ENCODE data around the gene KATNIP.

DNA sequence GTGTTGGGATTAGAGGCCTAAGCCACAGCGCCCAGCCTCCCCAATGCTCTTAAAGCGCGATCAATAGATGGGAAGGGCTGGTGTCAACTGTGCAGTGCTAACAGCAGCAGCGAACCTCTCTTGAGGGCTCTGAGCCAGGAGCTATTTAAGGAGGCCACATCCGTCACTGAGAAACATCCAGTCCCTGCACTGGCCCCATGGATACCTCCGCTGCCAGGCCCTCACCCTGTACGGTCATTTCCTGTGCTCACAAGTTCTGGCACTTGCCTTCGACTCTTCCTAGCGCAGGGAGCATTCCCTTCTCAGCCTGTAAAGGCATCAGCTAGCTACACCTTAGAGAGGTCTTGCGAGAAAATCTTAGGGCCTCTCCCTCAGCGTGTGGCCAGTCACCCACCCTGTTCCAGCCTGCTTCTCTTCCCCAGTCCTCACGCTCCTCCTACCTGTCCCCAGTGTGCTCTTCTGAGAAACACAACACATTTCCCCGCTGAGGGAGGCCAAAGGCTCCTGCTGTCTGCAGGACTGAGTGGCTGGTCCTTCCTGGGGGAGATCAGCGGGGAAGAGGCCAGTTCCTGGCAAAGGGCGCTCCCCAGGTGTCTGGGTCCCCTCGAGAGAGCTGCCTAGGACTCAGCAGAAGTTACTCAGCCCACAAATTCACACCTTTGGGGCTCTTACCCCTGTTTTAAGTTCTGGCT, 28.8 kb upstream of the KATNIP start:
- TF ChIP-seq, protein P1, sequence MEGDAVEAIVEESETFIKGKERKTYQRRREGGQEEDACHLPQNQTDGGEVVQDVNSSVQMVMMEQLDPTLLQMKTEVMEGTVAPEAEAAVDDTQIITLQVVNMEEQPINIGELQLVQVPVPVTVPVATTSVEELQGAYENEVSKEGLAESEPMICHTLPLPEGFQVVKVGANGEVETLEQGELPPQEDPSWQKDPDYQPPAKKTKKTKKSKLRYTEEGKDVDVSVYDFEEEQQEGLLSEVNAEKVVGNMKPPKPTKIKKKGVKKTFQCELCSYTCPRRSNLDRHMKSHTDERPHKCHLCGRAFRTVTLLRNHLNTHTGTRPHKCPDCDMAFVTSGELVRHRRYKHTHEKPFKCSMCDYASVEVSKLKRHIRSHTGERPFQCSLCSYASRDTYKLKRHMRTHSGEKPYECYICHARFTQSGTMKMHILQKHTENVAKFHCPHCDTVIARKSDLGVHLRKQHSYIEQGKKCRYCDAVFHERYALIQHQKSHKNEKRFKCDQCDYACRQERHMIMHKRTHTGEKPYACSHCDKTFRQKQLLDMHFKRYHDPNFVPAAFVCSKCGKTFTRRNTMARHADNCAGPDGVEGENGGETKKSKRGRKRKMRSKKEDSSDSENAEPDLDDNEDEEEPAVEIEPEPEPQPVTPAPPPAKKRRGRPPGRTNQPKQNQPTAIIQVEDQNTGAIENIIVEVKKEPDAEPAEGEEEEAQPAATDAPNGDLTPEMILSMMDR (conservative IDR thresholded peaks at IDR 0.05 in 1 of 2, IDR thresholded peaks at IDR 0.05 in 1 of 2; ENCODE audit: low read depth in 1 of 2, low read length in 2 of 2), result no peak
- TF ChIP-seq EZH2 (IDR thresholded peaks at IDR 0.05; ENCODE audit: low read length, missing control alignments), result no peak

Data from fibroblast of lung (primary cell).